ENCODE data around the gene TARBP1. TPM values are rescaled to one million over a fixed set of nuclear protein-coding genes. Genes with fewer than 3 reads are reported as not detected.

Gene TARBP1
- total and polyA plus RNA-seq, 2 of the 4 experiments (the other 2 are of a cell fraction) = 10.6 to 17.7 TPM

DNA sequence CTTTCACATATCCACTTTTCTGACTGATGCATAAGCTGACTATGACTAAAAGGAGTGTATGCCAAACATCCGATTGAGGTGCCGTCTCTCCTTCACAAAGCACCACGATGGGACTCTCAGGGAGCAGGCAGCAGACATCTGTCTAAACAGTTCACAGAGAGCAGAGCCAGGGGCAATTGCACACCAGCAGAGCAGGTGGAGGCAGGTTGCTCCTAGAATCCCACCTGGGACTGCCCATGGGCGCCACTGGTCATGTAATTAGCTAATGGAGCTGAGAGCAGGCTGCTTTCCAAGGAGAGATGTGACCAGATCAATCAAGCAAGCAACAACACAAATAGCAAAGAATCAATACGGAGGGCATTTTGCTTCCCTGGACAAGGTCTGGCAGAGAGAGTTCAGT lies 136.2 kb downstream of the TARBP1 start:
- Histone ChIP-seq H3K79me1 (ENCODE audit: low read depth in 1 of 2, low read length in 2 of 2) (no peaks in the 10 kb centered on the region), H3K27ac (ENCODE audit: insufficient read depth, low read length) (no peak overlapping the region), H3K9ac (ENCODE audit: low read depth, low read length) (no peak overlapping the region), H4K5ac (ENCODE audit: low read depth, low read length) (no peak overlapping the region), H3K4me3 (ENCODE audit: insufficient read depth, low read depth, low read length) (no peak overlapping the region), H2BK15ac (ENCODE audit: low read depth, low read length) (no peak overlapping the region), H4K20me1 (ENCODE audit: insufficient read depth, low read length) (no peaks in the 10 kb centered on the region), H3K18ac (ENCODE audit: low read depth, low read length) (no peak overlapping the region), H2AFZ (replicated peaks; ENCODE audit: low read length, poor library complexity) (no peak overlapping the region), H3K23ac (ENCODE audit: low read depth, low read length) (no peak overlapping the region), H3K4me1 (ENCODE audit: control insufficient read depth, insufficient read depth, low read length) (no peaks in the 10 kb centered on the region), H3K4me2 (ENCODE audit: low read depth, low read length) (no peak overlapping the region), H3K14ac (replicated peaks; ENCODE audit: low read depth, low read length) (no peak overlapping the region), H2BK20ac (ENCODE audit: low read depth, low read length) (no peak overlapping the region), H4K91ac (ENCODE audit: insufficient read depth, low read depth, low read length) (no peak overlapping the region), H3K27me3 (ENCODE audit: control insufficient read depth, insufficient read depth, low read length) (no peaks in the 10 kb centered on the region), H2BK5ac (ENCODE audit: low read depth, low read length, poor library complexity, severe bottlenecking) (no peak overlapping the region), H3K9me1 (ENCODE audit: insufficient read depth, low read length) (no peaks in the 10 kb centered on the region), H2BK120ac (ENCODE audit: low read depth, low read length) (no peak overlapping the region), H3K36me3 (ENCODE audit: control insufficient read depth, insufficient read depth, low read length) (no peaks in the 10 kb centered on the region), H4K8ac (ENCODE audit: low read depth in 2 of 2, low read length in 2 of 2) (no peak overlapping the region), H3K4ac (ENCODE audit: low read depth, low read length) (no peak overlapping the region), H2AK5ac (ENCODE audit: low read depth, low read length) (no peak overlapping the region), H2AK9ac (replicated peaks; ENCODE audit: low read depth, low read length, poor library complexity) (no peak overlapping the region), H3K56ac (ENCODE audit: extremely low read depth, insufficient read depth, low read length) (no peak overlapping the region), H3K9me3 (ENCODE audit: control insufficient read depth, insufficient read depth, low read length) (0 out of 2 replicates have a peak, but pooled peaks cover 2% of the 10 kb centered on the region)
- TF ChIP-seq CTCF (conservative IDR thresholded peaks at IDR 0.05; ENCODE audit: low read depth, low read length) = no peak
- TF ChIP-seq ELK1 (IDR thresholded peaks at IDR 0.05; ENCODE audit: borderline replicate concordance, low read depth, low read length) = no peak
- no peak for TF ChIP-seq NFE2L2 (IDR thresholded peaks at IDR 0.05; ENCODE audit: low read depth, low read length)
- TF ChIP-seq, protein P1, sequence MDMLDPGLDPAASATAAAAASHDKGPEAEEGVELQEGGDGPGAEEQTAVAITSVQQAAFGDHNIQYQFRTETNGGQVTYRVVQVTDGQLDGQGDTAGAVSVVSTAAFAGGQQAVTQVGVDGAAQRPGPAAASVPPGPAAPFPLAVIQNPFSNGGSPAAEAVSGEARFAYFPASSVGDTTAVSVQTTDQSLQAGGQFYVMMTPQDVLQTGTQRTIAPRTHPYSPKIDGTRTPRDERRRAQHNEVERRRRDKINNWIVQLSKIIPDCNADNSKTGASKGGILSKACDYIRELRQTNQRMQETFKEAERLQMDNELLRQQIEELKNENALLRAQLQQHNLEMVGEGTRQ (IDR thresholded peaks at IDR 0.05; ENCODE audit: low read depth, low read length) = no peak
- TF ChIP-seq BHLHE40 (IDR thresholded peaks at IDR 0.05; ENCODE audit: low read depth, low read length) = no peak
- TF ChIP-seq RAD21 (IDR thresholded peaks at IDR 0.05; ENCODE audit: low read length) = no peak
- no peak for TF ChIP-seq MAFK (IDR thresholded peaks at IDR 0.05; ENCODE audit: low read depth, low read length)
- intact Hi-C loops (cut with micrococcal nuclease) = no loop called here
- 50% methylated on average over 2 of the region's 5 CpGs; no CpG with 5 or more reads in 1 of the 2 experiments for WGBS, 2 experiments (ENCODE audit: extremely low coverage in 2 of 2, insufficient read length in 1 of 2)
- dilution Hi-C loops (cut with HindIII; ENCODE audit: low sequenced_read_pairs, unreplicated experiment) = no loop called here
- ATAC-seq (ENCODE audit: low read depth) = no peak
- ChIA-PET CTCF (interaction anchor here (0.6 kb wide), 1 partner anchor 540 kb away, joined by 3 read pairs; no protein-coding TSS in a partner anchor), POLR2A (ENCODE audit: unreplicated experiment) (no interaction called here)
- DNase-seq = no peak
- in situ Hi-C loops (cut with MboI; ENCODE audit: low sequenced_read_pairs) = no loop called here
- no TSS peak for BruUV-seq (replicated peaks)

Data from IMR-90 (cell line).